IPS DF 6.9 (cell line): ENCODE data around the gene ADAM15.

Source experiments
- DNase-seq: peaks from one replicate; pipeline ENCODE4 v3.0.0-alpha.2; 2013; ENCODE audit warnings: low read depth, low spot score
- H3K27ac ChIP-seq: one replicate; pipeline ENCODE4 v1.5.1; 2013; ENCODE audit warnings: low read length, control low read depth
- H3K27me3 ChIP-seq: 2 replicates; pipeline ENCODE4 v1.6.1; 2013; ENCODE audit warnings: mild to moderate bottlenecking, low read length; ENCODE audit not compliant: control insufficient read depth, insufficient read depth
- H3K36me3 ChIP-seq: 2 replicates; pipeline ENCODE4 v1.6.1; 2013; ENCODE audit warnings: low read length; ENCODE audit not compliant: control insufficient read depth, insufficient read depth
- H3K4me1 ChIP-seq: 2 replicates; pipeline ENCODE4 v1.6.1; 2013; ENCODE audit warnings: low read length; ENCODE audit not compliant: control insufficient read depth, insufficient read depth
- H3K4me3 ChIP-seq: 2 replicates; pipeline ENCODE4 v1.5.1; 2013; ENCODE audit warnings: mild to moderate bottlenecking, low read length
- H3K9me3 ChIP-seq: 2 replicates; pipeline ENCODE4 v1.6.1; 2013; ENCODE audit warnings: low read length, inconsistent platforms; ENCODE audit not compliant: control insufficient read depth, insufficient read depth
- WGBS: extraction: QIAGEN DNeasy Blood & Tissue Kit; methylation state at CpG from one replicate; pipeline ENCODE4 v1.1.7; 2013; ENCODE audit warnings: mixed read lengths, missing lambda C conversion rate; ENCODE audit not compliant: insufficient read length, insufficient coverage; 5-methylcytosine and 5-hydroxymethylcytosine counted together

ADAM15 gene

DNA sequence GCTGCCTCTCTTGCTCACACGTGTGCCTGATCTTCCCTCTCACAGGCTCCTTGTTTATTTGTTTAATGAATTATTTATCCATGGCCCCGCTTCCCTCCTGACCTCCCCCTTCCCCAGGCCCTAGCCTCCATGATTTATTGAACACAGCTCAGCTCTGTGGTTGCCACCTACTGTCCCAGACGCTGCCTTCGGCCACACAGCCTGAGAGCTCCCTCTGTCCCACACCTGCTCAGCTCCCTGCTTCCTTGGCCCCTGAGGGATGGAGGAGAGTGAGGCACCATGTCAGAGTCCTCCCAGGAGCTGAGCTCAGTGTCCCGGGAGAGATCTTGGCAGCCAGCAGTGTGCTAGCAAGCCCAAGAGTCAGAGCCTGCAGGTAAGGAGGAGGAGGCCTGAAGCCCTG, 24.4 kb downstream of the ADAM15 start:
- DNase-seq, result no peak
- no CpG with 5 or more reads among the region's 5 CpGs for WGBS
- peaks cover 10% of the 10 kb centered on the region for H3K4me1 ChIP-seq

DNA sequence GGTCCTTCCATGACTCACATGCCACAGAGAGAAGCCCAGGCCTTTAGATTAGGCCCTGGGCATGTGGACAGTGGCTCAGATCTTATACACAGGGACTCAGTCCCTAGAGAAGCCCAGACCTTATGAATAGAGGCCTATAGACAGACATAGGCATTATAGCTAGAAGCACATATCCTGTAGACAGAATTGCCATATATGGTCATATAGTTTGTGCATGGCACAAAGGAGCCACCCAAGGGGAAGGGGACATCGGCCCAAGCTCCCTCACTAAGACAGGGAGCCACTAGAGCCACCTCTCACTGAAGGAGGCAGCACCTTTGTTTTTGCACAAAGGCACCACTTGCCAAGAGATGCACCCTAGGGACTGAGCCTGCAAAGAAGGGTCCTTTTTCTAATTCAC, 25.3 kb downstream of the ADAM15 start:
- Histone ChIP-seq H3K27ac (no peak overlapping the region), H3K36me3 (no peaks in the 10 kb centered on the region), H3K9me3 (no peaks in the 10 kb centered on the region), H3K4me3 (no peak overlapping the region), H3K4me1 (peaks cover 10% of the 10 kb centered on the region), H3K27me3 (peaks cover 26% of the 10 kb centered on the region)
- no CpG with 5 or more reads among the region's 1 CpG for WGBS
- no peak for DNase-seq

More for the DNA sequence above, 24.4 kb downstream of the ADAM15 start:
- Histone ChIP-seq H3K4me3 (no peak overlapping the region), H3K27me3 (peaks cover 22% of the 10 kb centered on the region), H3K27ac (no peak overlapping the region), H3K36me3 (no peaks in the 10 kb centered on the region), H3K9me3 (no peaks in the 10 kb centered on the region)

- Histone ChIP-seq H3K4me1 (peaks cover 7% of the 10 kb centered on the region), H3K27me3 (peaks cover 35% of the 10 kb centered on the region), H3K4me3 (no peak overlapping the region), H3K36me3 (no peaks in the 10 kb centered on the region), H3K9me3 (no peaks in the 10 kb centered on the region), H3K27ac (no peak overlapping the region)
- WGBS, result no CpG with 5 or more reads among the region's 3 CpGs
- no peak for DNase-seq
These were observed 26.2 kb downstream of the ADAM15 start for GRCh38 chr1:155077346-155077745.

- no peak overlapping the region for H3K27ac ChIP-seq
- H3K36me3 ChIP-seq, result no peaks in the 10 kb centered on the region
- DNase-seq, result no peak
- no peaks in the 10 kb centered on the region for H3K9me3 ChIP-seq
- peaks cover 40% of the 10 kb centered on the region for H3K27me3 ChIP-seq
- no CpG with 5 or more reads among the region's 4 CpGs for WGBS
- H3K4me1 ChIP-seq, result peaks cover 4% of the 10 kb centered on the region; the same call in 1 of the 2 replicates
- peak overlapping the region; percentile 55; the same call in 1 of the 2 replicates for H3K4me3 ChIP-seq
These were observed 26.8 kb downstream of the ADAM15 start for GRCh38 chr1:155077758-155078445.

GRCh38 chr1:155078469-155079209, 27.5 kb downstream of the ADAM15 start, which contains the start of gene EFNA3:
TSS of gene EFNA3 (plus strand) at chr1:155078837. CDS start at chr1:155078942, 105 bp downstream.
- H3K27me3 ChIP-seq, result peaks cover 47% of the 10 kb centered on the region
- 0 out of 2 replicates have a peak, but pooled peaks cover 1% of the 10 kb centered on the region for H3K4me1 ChIP-seq
- peak within 1 kb of the TSS; percentile 55; the same call in 1 of the 2 replicates for H3K4me3 ChIP-seq
- WGBS, result no CpG with 5 or more reads among the region's 59 CpGs
- H3K36me3 ChIP-seq, result no peaks in the 10 kb centered on the region
- H3K27ac ChIP-seq, result no peak within 1 kb of the TSS
- DNase-seq, result no peak
- no peaks in the 10 kb centered on the region for H3K9me3 ChIP-seq

DNA sequence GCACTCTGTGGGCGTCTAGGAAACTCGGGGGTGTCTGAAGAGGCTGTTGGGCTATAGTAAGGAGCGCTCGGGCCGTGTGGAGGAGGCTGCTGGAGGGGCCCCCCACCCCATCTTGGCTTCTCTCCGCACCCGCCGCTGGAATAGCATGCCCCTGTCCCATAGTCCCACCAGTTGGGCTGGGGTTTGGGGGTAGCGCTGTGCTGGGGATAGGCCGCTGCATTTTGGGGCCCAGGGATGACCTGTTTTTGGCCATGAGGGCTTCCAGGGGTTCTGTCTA, 28.0 kb downstream of the ADAM15 start:
- H3K4me3 ChIP-seq, result peak overlapping the region; percentile 55; the same call in 1 of the 2 replicates
- H3K27ac ChIP-seq, result no peak overlapping the region
- 0 out of 2 replicates have a peak, but pooled peaks cover 1% of the 10 kb centered on the region for H3K4me1 ChIP-seq
- no peaks in the 10 kb centered on the region for H3K9me3 ChIP-seq
- H3K36me3 ChIP-seq, result no peaks in the 10 kb centered on the region
- H3K27me3 ChIP-seq, result peaks cover 50% of the 10 kb centered on the region
- WGBS, result no CpG with 5 or more reads among the region's 10 CpGs
- no peak for DNase-seq

DNA sequence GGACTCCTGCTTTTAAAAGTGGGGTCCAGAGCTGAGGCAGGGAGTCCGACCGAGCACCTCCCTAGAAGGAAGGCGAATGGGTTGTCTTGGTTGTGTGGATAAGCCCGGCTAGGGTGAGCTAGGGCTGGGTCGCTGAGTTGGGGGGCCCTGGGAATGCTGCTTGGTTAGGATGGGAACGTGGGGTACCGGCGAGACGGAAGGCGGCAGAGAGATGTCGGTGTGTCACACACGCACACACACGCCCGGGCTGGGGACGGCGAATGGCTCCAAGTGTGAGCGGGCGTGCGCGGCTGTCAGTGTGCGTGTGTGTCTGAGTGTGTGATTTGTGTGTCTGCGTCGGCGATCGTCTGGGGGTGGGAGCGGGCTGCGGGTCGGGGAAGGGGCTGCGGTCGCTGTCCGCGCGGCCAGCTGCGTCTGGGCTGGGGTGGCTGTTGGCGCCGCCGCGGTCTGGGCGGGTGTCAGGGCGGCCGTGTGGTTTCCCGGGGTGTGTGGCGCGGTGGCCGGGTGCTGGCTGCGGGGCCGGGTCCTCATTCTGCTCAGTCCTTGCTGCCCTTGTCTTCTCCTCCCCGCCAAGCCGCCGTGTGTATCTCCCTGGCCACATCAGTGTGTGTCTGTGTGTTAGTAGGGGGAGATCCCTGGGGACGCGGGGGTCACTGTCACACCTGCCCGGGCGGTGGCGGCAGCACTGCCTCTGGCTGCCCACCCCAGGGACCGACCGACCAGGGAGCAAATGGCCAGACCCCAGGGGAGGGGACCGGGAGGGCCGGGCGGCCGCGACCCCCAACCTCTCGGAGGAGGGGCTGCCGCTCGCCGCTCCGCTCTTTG, 28.6 kb downstream of the ADAM15 start:
- H3K36me3 ChIP-seq, result no peaks in the 10 kb centered on the region
- H3K27me3 ChIP-seq, result peaks cover 50% of the 10 kb centered on the region
- no peak for DNase-seq
- H3K4me3 ChIP-seq, result peak overlapping the region; percentile 55; the same call in 1 of the 2 replicates
- no peaks in the 10 kb centered on the region for H3K9me3 ChIP-seq
- peaks cover 4% of the 10 kb centered on the region; the same call in 1 of the 2 replicates for H3K4me1 ChIP-seq
- H3K27ac ChIP-seq, result no peak overlapping the region
- WGBS, result no CpG with 5 or more reads among the region's 67 CpGs

GRCh38 chr1:155080312-155081228, 29.5 kb downstream of the ADAM15 start:
- no peaks in the 10 kb centered on the region for H3K36me3 ChIP-seq
- H3K4me3 ChIP-seq, result peak overlapping the region; percentile 55; the same call in 1 of the 2 replicates
- no peaks in the 10 kb centered on the region for H3K9me3 ChIP-seq
- H3K27ac ChIP-seq, result no peak overlapping the region
- WGBS, result no CpG with 5 or more reads among the region's 71 CpGs
- peaks cover 50% of the 10 kb centered on the region for H3K27me3 ChIP-seq
- DNase-seq, result no peak
- H3K4me1 ChIP-seq, result peaks cover 4% of the 10 kb centered on the region; the same call in 1 of the 2 replicates

DNA sequence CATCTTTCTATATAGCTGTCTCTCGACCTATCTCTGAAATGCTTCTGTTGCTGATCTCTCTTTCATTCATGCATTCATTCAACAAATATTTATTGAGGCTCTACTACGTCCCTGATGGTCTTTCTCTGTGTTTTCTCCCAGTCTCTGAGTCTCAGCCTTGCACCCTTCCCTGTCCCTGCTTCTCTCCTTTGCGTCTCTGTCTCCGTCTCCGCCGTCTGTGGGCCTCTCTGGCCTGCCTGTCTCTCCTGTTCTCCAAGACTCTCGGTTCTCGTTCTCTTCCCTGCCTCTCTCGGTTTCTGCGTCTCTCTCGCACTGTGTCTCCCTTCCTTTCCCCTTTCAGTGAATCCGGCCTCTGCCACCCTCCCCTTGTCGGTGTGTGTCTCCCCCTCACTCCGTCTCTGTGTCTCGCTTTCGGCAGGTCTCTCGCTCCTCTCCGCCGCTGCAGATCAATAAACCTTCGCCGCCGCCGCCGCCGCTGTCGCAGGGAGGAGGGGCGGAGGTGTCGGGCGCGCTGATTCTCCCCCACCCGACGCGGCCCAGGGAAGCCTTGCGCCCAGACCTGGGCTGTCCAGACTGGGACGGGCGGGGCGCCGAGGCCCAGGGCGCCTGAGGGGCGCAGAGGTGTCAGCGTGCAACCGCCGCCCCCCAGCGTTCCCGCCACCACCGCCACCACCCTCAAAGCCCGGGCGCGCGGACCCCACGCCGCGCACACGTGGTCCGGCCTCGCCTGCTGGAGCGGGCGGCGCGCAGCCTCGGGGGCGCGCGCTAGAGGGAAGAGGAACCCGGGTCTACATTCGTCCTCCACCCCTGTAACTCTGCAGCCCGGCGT, 30.6 kb downstream of the ADAM15 start:
- Histone ChIP-seq H3K36me3 (no peaks in the 10 kb centered on the region), H3K27me3 (peaks cover 50% of the 10 kb centered on the region), H3K27ac (no peak overlapping the region), H3K4me3 (peak overlapping the region; percentile 5; the same call in 1 of the 2 replicates), H3K4me1 (peaks cover 6% of the 10 kb centered on the region; the same call in 1 of the 2 replicates), H3K9me3 (no peaks in the 10 kb centered on the region)
- WGBS, result no CpG with 5 or more reads among the region's 68 CpGs
- DNase-seq, result no peak
